Mucosa of descending colon (tissue), 3 donors: Measurements from ENCODE around the gene MOB3B. TPM values are rescaled to one million over a fixed set of nuclear protein-coding genes. Genes with fewer than 3 reads are reported as not detected.

ENCODE experiments used
- ATAC-seq: fragments of 200-7000 bp; cut with Tn5 transposase; one replicate; pipeline ENCODE4 v1.9.1; 2020; ENCODE audit warnings: mild to moderate bottlenecking, moderate library complexity
- DNase-seq, 3 donors: peaks; one replicate each; pipeline ENCODE4 v3.0.0-alpha.2; 2020
- H3K36me3 ChIP-seq: fragments of 200-600 bp; one replicate; pipeline ENCODE4 v1.8.0; 2021; ENCODE audit warnings: low read depth, mild to moderate bottlenecking
- H3K4me1 ChIP-seq: fragments of 200-600 bp; one replicate; pipeline ENCODE4 v1.8.0; 2021; ENCODE audit warnings: low read depth, mild to moderate bottlenecking
- H3K4me3 ChIP-seq: fragments of 200-600 bp; one replicate; pipeline ENCODE4 v1.8.0; 2021; ENCODE audit warnings: mild to moderate bottlenecking
- H3K9me3 ChIP-seq: fragments of 200-600 bp; one replicate; pipeline ENCODE4 v1.8.0; 2021; ENCODE audit warnings: mild to moderate bottlenecking
- CTCF ChIP-seq: fragments of 200-600 bp; IDR thresholded peaks from one replicate; pipeline ENCODE4 v1.8.0; 2022; ENCODE audit warnings: antibody characterized with exemption, mild to moderate bottlenecking
- intact Hi-C, 2 donors: fragments of 100-400 bp; cut with DNase I in 1 of 2; cut with micrococcal nuclease in 1 of 2; formaldehyde crosslinking; loops; one replicate each; pipeline versions ENCODE4 v1.11.0 to v1.11.1; 2022; cut with DNase I, micrococcal nuclease
- total RNA-seq, 3 donors: library from RNA; stranded (reverse); fragmentation: NEBNext Ultra II Directional in 2 of 3; extraction: Animal tissue kit (Norgen Biotek cat#: 25700) in 2 of 3; gene quantifications; one replicate each; pipeline versions ENCODE4 v1.2.1 to v1.2.4, GENCODE V29; 2021 to 2023
- donor health status: DM: no; HTN: no; CAD: no; lungs with moderate emphysema.
- donor health status: DM: no; HTN: no; CAD: no.
- donor health status: DM: no; HTN: yes; CAD: no.

The MOB3B gene
- total RNA-seq, 3 donors from 2014 or later: 34.6 to 57.5 (median 41.7) TPM

GRCh38 chr9:27311184-27311583 is 218.4 kb downstream of the MOB3B start:
- no peak for TF ChIP-seq CTCF
- Histone ChIP-seq H3K36me3 (no peaks in the 10 kb centered on the region), H3K4me1 (no peaks in the 10 kb centered on the region), H3K4me3 (no peak overlapping the region), H3K9me3 (no peaks in the 10 kb centered on the region)
- intact Hi-C loops: no loop called here
- DNase-seq (no peak), ATAC-seq (no peak)

DNA sequence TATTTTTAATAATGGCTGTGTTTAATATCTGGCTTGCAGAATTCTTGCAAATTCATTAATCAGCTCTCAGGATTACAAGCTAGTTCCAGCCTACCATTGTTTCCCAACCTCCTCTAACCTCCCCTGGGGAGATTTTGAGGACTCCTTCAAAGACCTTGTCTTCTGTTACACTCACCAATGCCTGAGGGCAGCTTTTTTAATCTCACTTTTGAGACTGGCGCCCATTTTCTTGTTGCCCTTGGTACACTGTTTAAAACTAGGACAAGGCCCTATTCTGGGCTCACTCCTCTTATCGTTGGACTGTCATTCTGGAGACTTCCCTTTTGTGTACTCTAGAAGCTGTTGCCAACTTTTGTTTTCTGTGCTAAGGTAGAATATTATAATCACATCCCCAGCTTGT is 219.0 kb downstream of the MOB3B start:
- H3K4me1 ChIP-seq: no peaks in the 10 kb centered on the region
- no peak overlapping the region for H3K4me3 ChIP-seq
- DNase-seq: no peak
- H3K36me3 ChIP-seq: no peaks in the 10 kb centered on the region
- no peak for TF ChIP-seq CTCF
- intact Hi-C loops: no loop called here
- no peak for ATAC-seq
- H3K9me3 ChIP-seq: no peaks in the 10 kb centered on the region

DNA sequence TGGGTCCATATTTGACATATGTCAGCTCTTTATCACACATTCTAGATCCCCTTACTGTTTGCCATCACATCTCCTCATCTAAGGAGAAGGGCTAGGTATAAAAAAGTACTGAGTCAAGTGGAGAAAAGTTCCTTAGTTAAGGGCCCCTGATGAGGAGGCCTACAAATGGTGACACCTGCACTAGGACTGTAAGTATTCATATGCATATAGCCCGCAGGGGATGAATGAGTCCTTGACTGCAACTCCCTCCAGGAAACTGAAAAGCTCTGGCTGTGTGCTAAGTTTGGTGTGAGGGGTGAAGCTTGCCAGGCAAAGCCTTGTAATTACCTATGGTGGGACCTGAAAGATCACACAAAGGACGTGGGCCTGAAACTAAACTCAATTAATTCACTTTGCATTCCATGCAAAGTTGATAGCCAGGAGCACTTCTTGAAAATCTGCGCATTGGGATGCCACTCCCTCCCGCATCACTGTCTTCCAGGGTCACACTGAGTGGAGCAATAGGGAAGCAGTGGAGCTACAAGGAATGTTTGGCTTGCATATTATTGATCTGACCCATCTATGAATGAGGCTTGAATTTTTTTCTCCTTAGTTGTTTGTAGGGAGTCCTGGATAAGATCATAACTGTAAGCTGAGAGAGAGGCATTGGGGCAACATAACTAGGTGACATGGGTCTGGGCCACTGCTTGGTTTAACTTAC is 220.8 kb downstream of the MOB3B start:
- DNase-seq (no peak), ATAC-seq (no peak)
- Histone ChIP-seq H3K9me3 (no peaks in the 10 kb centered on the region), H3K36me3 (no peaks in the 10 kb centered on the region), H3K4me1 (no peaks in the 10 kb centered on the region), H3K4me3 (no peak overlapping the region)
- intact Hi-C loops: no loop called here
- no peak for TF ChIP-seq CTCF

DNA sequence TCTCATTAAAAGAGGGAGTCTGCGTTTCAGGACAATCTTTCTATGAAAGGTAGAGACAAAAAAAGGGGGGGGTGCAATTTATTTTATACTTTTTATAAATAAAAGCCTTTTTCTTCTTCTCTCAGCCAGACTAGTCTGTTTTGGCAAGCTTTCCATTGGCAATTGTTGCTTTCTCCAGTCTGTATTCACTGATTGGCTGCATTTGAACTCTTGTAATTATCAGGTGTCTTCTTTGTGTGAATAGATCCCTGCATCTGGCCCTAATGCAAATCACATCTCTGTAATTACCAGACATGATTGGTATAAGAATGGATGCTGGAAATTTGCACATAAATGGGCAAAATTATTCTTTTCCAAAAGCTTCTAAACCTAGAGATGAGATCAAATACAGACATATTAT is 225.1 kb downstream of the MOB3B start:
- no peak for ATAC-seq
- intact Hi-C loops: no loop called here
- Histone ChIP-seq H3K4me3 (no peak overlapping the region), H3K9me3 (no peaks in the 10 kb centered on the region), H3K36me3 (no peaks in the 10 kb centered on the region), H3K4me1 (no peaks in the 10 kb centered on the region)
- no peak for DNase-seq
- no peak for TF ChIP-seq CTCF

- intact Hi-C loops: no loop called here
- DNase-seq: no peak
- no peak for TF ChIP-seq CTCF
- ATAC-seq: no peak
- Histone ChIP-seq H3K4me1 (no peaks in the 10 kb centered on the region), H3K36me3 (no peaks in the 10 kb centered on the region), H3K9me3 (no peaks in the 10 kb centered on the region), H3K4me3 (no peak overlapping the region)
Observed at GRCh38 chr9:27303219-27303618, 226.4 kb downstream of the MOB3B start.

DNA sequence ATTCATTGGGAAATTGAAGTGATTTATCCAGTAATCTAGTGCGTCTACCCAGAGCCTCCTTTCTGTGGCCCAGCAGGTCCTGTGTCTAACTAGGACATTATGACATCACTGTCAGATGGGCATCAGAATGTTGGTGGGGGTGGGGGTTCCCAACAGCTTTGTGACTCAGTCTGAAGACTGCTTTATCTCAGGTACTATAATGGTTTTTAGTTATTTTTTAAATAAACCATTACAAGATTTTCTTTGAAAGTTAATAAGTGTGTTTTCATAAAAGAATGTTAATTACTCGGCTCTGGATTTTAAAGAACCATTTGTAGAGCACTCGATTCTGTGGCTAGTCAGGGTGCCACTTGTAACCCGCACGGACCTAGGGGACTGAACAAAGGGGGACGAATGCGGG is 232.6 kb downstream of the MOB3B start, which contains the start of gene EQTN:
EQTN (minus strand) TSS at position 101 of the 400 bp plus-strand sequence; CDS start at position 6, 95 bp downstream.
- ATAC-seq (no peak), DNase-seq (no peak)
- no peak within 1 kb of the TSS for H3K4me3 ChIP-seq
- no peaks in the 10 kb centered on the region for H3K4me1 ChIP-seq
- no peaks in the 10 kb centered on the region for H3K36me3 ChIP-seq
- TF ChIP-seq CTCF: no peak
- no peaks in the 10 kb centered on the region for H3K9me3 ChIP-seq
- intact Hi-C loops: no loop called here
